HL-60 (cell line): ENCODE measurements around the gene TNFRSF8.
A peak's percentile ranks its signal among the peaks of the same experiment; 100 is the strongest.

ENCODE experiments used
- DNase-seq, 2 experiments: peaks; one replicate each; pipeline ENCODE4 v3.0.0-alpha.2; 2010 to 2020; ENCODE audit warnings: low read depth in 1 of 2, low spot score in 1 of 2
- H3K27ac ChIP-seq: fragments of 250-450 bp; sonication (Bioruptor Pico); replicated peaks from 2 replicates; pipeline ENCODE4 v1.5.1; 2020; ENCODE audit warnings: mild to moderate bottlenecking, moderate library complexity
- H3K27me3 ChIP-seq: fragments of 250-450 bp; sonication (Bioruptor Pico); 2 replicates; pipeline ENCODE4 v1.5.1; 2021; ENCODE audit warnings: mild to moderate bottlenecking, moderate library complexity; ENCODE audit not compliant: insufficient read depth, poor library complexity, severe bottlenecking
- H3K4me3 ChIP-seq: replicated peaks from 2 replicates; pipeline ENCODE4 v1.5.1; 2011; ENCODE audit warnings: mild to moderate bottlenecking, control low read depth, low read length; ENCODE audit not compliant: insufficient read depth
- CTCF ChIP-seq: IDR thresholded peaks from one replicate; pipeline ENCODE4 v1.5.1; 2011; ENCODE audit warnings: low read length, control low read depth, inconsistent platforms; ENCODE audit not compliant: insufficient read depth
- GABPA ChIP-seq: IDR thresholded peaks from 2 replicates; pipeline ENCODE4 v1.6.1; 2012; ENCODE audit warnings: low read depth
- POLR2AphosphoS5 ChIP-seq: IDR thresholded peaks from 2 replicates; pipeline ENCODE4 v1.6.1; 2012; ENCODE audit warnings: low read depth
- SPI1 ChIP-seq: IDR thresholded peaks from 2 replicates; pipeline ENCODE4 v1.6.1; 2012; ENCODE audit warnings: low read depth, mild to moderate bottlenecking, borderline replicate concordance
- TF ChIP-seq, protein P1 (sequence below): IDR thresholded peaks from 2 replicates; pipeline ENCODE4 v1.6.1; 2012; ENCODE audit warnings: low read depth; ENCODE audit not compliant: insufficient replicate concordance

The TNFRSF8 gene

DNA sequence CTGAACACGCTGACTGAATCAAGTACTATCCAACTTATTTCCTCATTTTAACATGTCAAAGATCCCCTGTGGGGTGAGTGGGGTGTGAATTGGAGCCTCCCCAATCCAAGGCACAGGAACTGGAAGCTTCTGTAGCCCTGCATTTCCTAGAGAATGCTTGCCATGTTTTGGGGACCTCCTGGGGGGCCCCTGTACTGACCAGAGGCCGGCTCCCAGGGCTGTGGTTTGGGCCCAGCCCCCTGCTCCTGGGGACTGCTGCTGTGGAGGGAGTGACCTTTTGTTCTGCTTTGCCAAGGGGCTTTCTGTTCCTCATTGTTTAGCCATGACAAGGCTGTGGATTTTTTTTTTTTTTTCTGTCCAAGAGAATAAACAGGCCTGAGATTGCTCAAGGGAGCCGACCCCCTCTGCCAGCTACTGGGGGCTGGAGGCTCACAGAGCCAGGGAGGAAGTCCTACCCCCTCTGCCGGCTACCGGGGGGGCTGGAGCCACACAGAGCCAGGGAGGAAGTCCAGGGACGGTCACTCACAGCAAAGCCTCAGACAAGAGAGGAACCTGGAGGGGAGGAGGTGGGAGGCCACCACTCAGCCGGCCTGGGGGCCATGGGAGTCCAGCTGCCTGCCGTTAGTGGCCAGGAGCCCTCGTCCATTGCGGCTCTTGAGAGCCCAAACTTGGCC, 121.0 kb downstream of the TNFRSF8 start:
- peak overlapping the region; percentile 93 for H3K27ac ChIP-seq
- TF ChIP-seq SPI1: peak; percentile 97
- TF ChIP-seq POLR2AphosphoS5: peak; percentile 14
- no peak for TF ChIP-seq CTCF
- TF ChIP-seq, protein P1, sequence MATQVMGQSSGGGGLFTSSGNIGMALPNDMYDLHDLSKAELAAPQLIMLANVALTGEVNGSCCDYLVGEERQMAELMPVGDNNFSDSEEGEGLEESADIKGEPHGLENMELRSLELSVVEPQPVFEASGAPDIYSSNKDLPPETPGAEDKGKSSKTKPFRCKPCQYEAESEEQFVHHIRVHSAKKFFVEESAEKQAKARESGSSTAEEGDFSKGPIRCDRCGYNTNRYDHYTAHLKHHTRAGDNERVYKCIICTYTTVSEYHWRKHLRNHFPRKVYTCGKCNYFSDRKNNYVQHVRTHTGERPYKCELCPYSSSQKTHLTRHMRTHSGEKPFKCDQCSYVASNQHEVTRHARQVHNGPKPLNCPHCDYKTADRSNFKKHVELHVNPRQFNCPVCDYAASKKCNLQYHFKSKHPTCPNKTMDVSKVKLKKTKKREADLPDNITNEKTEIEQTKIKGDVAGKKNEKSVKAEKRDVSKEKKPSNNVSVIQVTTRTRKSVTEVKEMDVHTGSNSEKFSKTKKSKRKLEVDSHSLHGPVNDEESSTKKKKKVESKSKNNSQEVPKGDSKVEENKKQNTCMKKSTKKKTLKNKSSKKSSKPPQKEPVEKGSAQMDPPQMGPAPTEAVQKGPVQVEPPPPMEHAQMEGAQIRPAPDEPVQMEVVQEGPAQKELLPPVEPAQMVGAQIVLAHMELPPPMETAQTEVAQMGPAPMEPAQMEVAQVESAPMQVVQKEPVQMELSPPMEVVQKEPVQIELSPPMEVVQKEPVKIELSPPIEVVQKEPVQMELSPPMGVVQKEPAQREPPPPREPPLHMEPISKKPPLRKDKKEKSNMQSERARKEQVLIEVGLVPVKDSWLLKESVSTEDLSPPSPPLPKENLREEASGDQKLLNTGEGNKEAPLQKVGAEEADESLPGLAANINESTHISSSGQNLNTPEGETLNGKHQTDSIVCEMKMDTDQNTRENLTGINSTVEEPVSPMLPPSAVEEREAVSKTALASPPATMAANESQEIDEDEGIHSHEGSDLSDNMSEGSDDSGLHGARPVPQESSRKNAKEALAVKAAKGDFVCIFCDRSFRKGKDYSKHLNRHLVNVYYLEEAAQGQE: no peak
- TF ChIP-seq GABPA: no peak

GRCh38 chr1:12185036-12185917, 122.2 kb downstream of the TNFRSF8 start:
- DNase-seq: peak in 1 of 2 experiments; percentile 72
- no peak for TF ChIP-seq POLR2AphosphoS5
- peak overlapping the region; percentile 93 for H3K27ac ChIP-seq
- no peaks in the 10 kb centered on the region for H3K27me3 ChIP-seq
- H3K4me3 ChIP-seq: peak overlapping the region; percentile 35

More for the DNA sequence above, 121.0 kb downstream of the TNFRSF8 start:
- Histone ChIP-seq H3K27me3 (no peaks in the 10 kb centered on the region), H3K4me3 (peak overlapping the region; percentile 35)
- peak; percentile 85 to 88 for DNase-seq

GRCh38 chr1:12185918-12186678, 123.0 kb downstream of the TNFRSF8 start:
- H3K27ac ChIP-seq: peak overlapping the region; percentile 93
- DNase-seq: no peak
- H3K4me3 ChIP-seq: no peak overlapping the region
- no peaks in the 10 kb centered on the region for H3K27me3 ChIP-seq
- TF ChIP-seq POLR2AphosphoS5 (peak; percentile 14; the same call in 1 of the 2 replicates), CTCF (no peak)

DNA sequence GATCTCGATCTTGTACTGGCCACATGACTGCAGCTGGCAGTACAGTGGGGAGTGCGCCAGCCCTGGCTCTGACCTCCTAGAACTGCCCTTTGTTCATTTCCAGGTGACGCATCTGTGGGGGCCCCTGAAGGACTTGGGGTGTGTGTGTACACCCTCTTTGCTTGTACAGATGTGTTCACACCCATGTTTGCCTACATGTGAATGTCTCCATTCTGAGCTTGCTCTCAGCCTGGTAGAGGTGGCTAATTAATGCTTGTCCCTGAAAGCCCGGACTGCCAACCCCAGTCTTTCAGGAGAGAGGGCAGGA, 123.5 kb downstream of the TNFRSF8 start:
- no peaks in the 10 kb centered on the region for H3K27me3 ChIP-seq
- TF ChIP-seq POLR2AphosphoS5 (no peak), GABPA (no peak), SPI1 (no peak)
- TF ChIP-seq, protein P1: no peak
- H3K27ac ChIP-seq: peak overlapping the region; percentile 93; the same call in 1 of the 2 replicates
- no peak for DNase-seq
- H3K4me3 ChIP-seq: no peak overlapping the region
